HG03060 (cell line): Measurements from ENCODE around the gene ZSWIM8.
"Not testable (repeated sequence)": the region's sequence is repeated elsewhere in the genome, so short reads cannot be mapped to it uniquely, and the experiment has no call there.

Experiments
- ATAC-seq: cut with Tn5 transposase; IDR thresholded peaks from one replicate; pipeline ENCODE4 v1.9.1; 2021; ENCODE audit warnings: low read depth, moderate number of reproducible peaks; ENCODE audit not compliant: unreplicated experiment

The ZSWIM8 gene

GRCh38 chr10:73796035-73796434 is 10.6 kb downstream of the ZSWIM8 start:
- not testable (repeated sequence) for ATAC-seq

- no peak for ATAC-seq
These were observed 11.4 kb downstream of the ZSWIM8 start for GRCh38 chr10:73796766-73797165.

- ATAC-seq: no peak
These were observed 12.1 kb downstream of the ZSWIM8 start for GRCh38 chr10:73797324-73798025.

GRCh38 chr10:73798087-73798486 is 12.7 kb downstream of the ZSWIM8 start:
- no peak for ATAC-seq

GRCh38 chr10:73798927-73799560 is 13.6 kb downstream of the ZSWIM8 start:
- no peak for ATAC-seq

- no peak for ATAC-seq
These were observed 14.6 kb downstream of the ZSWIM8 start for GRCh38 chr10:73799899-73800559.

GRCh38 chr10:73800560-73801252 is 15.3 kb downstream of the ZSWIM8 start:
- no peak for ATAC-seq

GRCh38 chr10:73801253-73801590 is 15.8 kb downstream of the ZSWIM8 start:
- ATAC-seq: no peak

GRCh38 chr10:73802276-73802991 is 17.0 kb downstream of the ZSWIM8 start:
- ATAC-seq: no peak

- ATAC-seq: no peak
These were observed 18.4 kb downstream of the ZSWIM8 start for GRCh38 chr10:73803680-73804286.

- ATAC-seq: no peak
These were observed 21.0 kb downstream of the ZSWIM8 start for GRCh38 chr10:73806176-73806950.

GRCh38 chr10:73807471-73807870 is 22.1 kb downstream of the ZSWIM8 start:
- no peak for ATAC-seq

GRCh38 chr10:73808021-73808815 is 22.8 kb downstream of the ZSWIM8 start:
- no peak for ATAC-seq

GRCh38 chr10:73809061-73809818 is 23.8 kb downstream of the ZSWIM8 start:
- ATAC-seq: no peak

- ATAC-seq: no peak
These were observed 24.9 kb downstream of the ZSWIM8 start for GRCh38 chr10:73810358-73810734.

GRCh38 chr10:73810735-73811465 is 25.5 kb downstream of the ZSWIM8 start:
- peak; percentile 11 for ATAC-seq

- ATAC-seq: no peak
These were observed 27.3 kb downstream of the ZSWIM8 start for GRCh38 chr10:73812657-73813056.
